GM21390 (cell line): ENCODE results near the gene MAPT.

ENCODE experiments used
- ATAC-seq: cut with Tn5 transposase; IDR thresholded peaks from one replicate; pipeline ENCODE4 v1.9.1; 2021; ENCODE audit not compliant: unreplicated experiment

Gene MAPT

GRCh38 chr17:46044286-46044928 is 150.1 kb downstream of the MAPT start:
- ATAC-seq = no peak

GRCh38 chr17:46044989-46045388 is 150.6 kb downstream of the MAPT start:
- no peak for ATAC-seq

GRCh38 chr17:46045639-46046038 is 151.3 kb downstream of the MAPT start:
- no peak for ATAC-seq

- ATAC-seq = no peak
Observed at GRCh38 chr17:46046957-46047356, 152.6 kb downstream of the MAPT start.

- no peak for ATAC-seq
Observed at GRCh38 chr17:46047398-46047797, 153.0 kb downstream of the MAPT start.

- ATAC-seq = no peak
Observed at GRCh38 chr17:46047856-46048255, 153.5 kb downstream of the MAPT start.

- ATAC-seq = no peak
Observed at GRCh38 chr17:46049656-46050055, 155.3 kb downstream of the MAPT start.

- ATAC-seq = no peak
Observed at GRCh38 chr17:46053911-46054534, 159.7 kb downstream of the MAPT start.

- ATAC-seq = no peak
Observed at GRCh38 chr17:46056800-46057304, 162.5 kb downstream of the MAPT start.

GRCh38 chr17:46057366-46057765 is 163.0 kb downstream of the MAPT start:
- no peak for ATAC-seq

GRCh38 chr17:46059486-46059885 is 165.1 kb downstream of the MAPT start:
- ATAC-seq = no peak

- no peak for ATAC-seq
Observed at GRCh38 chr17:46060461-46060860, 166.1 kb downstream of the MAPT start.

- ATAC-seq = no peak
Observed at GRCh38 chr17:46061435-46061834, 167.1 kb downstream of the MAPT start.

GRCh38 chr17:46063241-46063640 is 168.9 kb downstream of the MAPT start:
- ATAC-seq = no peak

GRCh38 chr17:46064460-46064859 is 170.1 kb downstream of the MAPT start:
- no peak for ATAC-seq

GRCh38 chr17:46071796-46072195 is 177.4 kb downstream of the MAPT start:
- no peak for ATAC-seq

- no peak for ATAC-seq
Observed at GRCh38 chr17:46072998-46073397, 178.6 kb downstream of the MAPT start.

- no peak for ATAC-seq
Observed at GRCh38 chr17:46074540-46074939, 180.2 kb downstream of the MAPT start.
